Measurements from ENCODE around the gene RGS7.

- TF ChIP-seq POLR2A (IDR thresholded peaks at IDR 0.05) (no peak), CTCF (IDR thresholded peaks at IDR 0.05) (no peak)
Measured at GRCh38 chr1:240794046-240794843, 562.8 kb downstream of the RGS7 start.

Data from right lobe of liver (tissue), 4 donors.